Measurements from ENCODE around the gene HEBP2.

The HEBP2 gene

GRCh38 chr6:138397128-138398122 is 6.6 kb upstream of the HEBP2 start:
- DNase-seq: no peak

DNA sequence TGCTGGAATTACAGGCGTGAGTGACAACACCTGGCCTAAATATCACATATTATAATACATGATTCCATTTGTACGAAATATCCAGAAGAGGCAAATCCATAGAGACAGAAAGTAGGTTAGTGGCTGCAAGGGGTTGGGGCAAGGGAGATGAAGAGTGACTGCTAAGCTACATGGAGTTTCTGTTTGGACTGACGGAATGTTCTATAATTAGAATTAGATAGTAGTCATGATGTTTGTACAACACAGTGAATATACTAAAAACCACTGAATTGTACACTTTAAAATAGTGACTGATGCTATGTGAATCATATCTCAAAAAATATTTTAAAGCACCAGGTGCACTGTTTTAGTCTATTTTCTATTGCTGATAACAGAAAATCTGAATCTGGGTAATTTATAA is 3.7 kb upstream of the HEBP2 start:
- no peak for DNase-seq

DNA sequence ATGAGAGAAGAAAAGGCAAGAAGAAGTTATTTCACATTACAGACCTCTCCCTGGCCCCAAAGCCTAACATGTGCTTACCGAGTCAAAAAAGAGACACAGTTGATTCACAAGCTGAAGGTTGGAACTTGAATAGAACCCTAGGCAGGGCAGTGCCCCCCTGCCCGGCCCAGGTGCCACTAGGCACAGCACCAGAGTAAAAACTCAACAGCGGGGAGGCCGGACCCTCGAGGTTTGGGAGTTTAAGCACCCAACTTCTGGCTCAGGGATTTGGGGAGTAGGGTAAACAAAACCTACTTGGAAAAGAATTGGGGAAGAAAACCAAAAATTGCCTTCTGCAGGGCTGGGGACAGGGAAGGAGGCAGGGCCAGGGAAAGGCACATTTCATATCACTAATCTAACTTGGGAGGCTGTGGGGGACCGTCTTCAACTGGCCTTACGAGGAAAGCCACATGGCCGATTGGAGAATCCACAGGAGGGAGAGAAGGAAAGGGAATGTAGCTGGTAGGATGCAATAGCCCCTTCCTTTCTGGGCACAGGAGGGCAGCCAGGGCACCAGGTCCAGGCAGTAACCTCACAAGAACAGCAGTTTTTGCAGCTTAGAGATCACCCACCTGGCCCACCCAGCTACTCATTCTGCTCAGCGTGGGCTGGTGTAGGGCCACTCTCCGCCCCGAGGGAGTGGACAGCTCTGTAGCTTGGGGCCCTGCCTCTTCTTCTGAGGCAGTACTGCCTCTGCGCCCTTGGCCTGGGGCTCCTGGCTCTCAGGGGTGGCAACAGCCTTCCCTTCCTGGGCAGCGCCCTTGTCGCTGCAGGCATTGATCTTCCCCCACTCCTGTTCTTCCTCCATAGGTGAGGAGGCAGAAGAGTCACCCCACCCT is 1.8 kb upstream of the HEBP2 start:
- no peak for DNase-seq

DNA sequence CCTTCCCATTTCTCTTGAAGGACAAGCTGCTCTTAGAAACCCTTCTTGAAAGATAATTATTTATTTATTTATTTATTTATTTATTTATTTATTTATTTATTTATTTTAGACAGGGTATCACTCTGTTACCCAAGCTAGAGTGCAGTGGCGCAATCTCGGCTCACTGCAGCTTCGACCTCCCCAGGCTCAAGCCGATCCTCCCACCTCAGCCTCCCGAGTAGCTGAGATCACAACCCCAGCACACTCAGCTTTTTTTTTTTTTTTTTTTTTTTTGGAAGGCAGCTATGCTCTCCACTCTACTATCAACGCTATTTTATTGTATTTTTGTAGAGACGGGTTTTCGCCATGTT is 1.2 kb upstream of the HEBP2 start:
- DNase-seq: no peak

GRCh38 chr6:138403324-138403800 is 661 bp upstream of the HEBP2 start:
- no peak for DNase-seq

DNA sequence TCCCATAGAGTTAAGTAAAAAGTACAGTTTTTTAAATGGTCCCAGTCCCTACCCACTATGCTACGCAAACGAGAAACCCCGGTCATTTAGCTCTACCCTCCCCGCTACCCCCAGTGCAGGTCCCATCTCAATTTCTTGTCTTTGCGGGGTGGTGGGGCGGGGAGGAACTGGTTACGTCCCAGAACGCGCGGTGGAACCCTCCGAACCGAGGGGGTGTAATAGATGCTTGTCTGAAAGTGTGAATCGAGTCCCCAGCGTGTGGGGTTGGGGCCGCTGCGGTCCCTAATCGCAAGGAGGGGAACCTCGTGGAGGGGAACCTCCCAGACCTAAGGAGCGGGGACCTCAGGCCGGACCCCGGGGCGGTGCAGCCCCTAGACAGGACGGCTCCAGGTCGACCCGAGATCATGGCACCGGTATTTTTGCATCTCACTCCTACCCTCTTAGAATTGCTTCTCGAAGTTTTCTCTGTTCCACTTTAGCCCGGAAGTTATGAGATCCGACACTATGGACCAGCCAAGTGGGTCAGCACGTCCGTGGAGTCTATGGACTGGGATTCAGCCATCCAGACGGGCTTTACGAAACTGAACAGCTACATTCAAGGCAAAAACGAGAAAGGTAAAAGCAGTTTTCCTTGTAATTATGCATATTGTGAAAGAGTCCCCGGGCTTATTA is 779 bp downstream of the HEBP2 start:
- no peak for DNase-seq

DNA sequence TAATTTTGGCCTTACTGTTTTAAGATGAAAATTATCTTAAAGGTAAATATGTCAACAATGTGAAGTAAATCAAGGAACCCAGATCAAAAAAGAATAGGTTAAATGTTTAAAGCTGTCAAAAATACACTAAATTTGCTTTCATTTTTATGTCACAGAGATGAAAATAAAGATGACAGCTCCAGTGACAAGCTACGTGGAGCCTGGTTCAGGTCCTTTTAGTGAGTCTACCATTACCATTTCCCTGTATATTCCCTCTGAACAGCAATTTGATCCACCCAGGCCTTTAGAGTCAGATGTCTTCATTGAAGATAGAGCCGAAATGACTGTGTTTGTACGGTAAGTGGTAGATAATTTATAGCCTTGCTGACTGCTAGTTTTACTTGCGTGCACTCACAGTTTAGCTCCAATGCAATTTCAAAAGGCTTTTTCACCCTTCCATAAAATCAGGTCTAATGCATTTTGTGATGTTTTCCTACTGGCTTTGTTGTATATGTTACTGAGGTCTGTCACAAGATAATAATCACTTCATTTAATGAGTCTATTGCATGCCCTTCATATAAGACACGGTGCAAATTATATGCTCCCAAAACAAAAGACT is 1.9 kb downstream of the HEBP2 start:
- no peak for DNase-seq

- DNase-seq: no peak
These were observed 2.4 kb downstream of the HEBP2 start for GRCh38 chr6:138406443-138406842.

DNA sequence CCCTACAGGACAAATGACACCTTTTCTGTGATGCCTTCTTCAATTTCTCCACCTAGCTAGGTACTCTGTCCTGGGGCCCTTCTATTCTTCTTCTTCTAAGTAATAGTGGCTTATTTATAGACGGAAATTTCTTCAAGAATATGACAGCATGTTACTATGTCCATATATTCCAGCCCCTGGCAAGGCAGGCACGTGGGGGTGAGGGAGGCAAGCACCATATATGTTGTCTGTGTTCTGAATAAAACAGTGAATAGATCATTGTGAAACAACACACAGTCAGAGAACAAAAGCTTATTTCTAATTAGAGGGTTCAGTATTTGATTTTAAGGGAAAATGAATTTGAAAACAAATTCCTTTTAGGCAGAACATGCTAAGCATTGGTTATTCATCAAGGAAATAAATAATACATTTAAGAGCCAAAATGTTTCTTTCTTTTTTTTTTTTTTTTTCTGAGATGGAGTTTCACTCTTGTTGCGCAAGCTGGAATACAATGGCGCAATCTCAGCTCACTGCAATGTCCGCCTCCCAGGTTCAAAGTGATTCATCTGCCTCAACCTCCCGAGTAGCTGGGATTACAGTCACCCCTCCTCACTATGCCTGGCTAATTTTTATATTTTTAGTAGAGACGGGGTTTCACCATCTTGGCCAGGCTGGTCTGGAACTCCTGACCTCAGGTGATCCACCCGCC is 6.2 kb downstream of the HEBP2 start:
- DNase-seq: no peak

DNA sequence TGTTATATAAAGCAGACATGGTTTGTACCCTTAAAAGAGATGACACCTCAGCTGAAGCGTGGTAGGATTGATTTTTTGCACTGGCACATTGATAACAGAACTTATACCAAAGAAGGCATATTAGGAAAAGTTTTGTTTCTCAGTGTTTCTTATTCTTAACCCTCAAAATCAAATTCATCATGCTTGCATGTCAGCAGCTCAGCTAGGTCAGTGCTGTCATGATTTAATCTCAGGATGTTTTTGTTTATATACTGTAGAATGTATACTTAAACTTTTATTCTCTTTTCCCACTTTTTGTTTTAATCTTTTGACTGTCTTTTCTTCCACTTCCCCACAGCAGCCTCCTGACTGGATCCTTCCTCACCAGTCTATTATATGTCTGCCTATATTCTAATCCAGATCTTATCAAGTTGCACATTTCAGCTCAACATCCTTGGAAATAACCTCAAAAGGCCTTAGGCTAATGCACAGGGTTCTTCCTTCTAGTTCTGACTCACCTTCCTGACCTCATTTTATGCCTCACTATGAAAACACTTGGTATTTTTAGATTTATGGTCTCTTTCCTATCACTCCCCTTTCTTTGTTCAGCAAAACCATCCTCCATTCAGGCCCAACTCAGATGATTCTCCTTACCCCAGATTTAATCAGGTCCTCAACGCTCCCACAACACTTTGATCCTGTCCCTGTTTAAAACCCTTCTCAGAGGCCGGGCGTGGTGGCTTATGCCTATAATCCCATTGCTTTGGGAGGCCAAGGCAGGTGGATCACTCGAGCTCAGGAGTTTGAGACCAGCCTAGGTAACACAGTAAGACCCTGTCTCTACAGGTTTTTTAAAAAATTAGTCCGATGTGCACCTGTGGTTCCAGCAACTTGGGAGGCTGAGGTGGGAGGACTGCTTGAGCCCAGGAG is 7.2 kb downstream of the HEBP2 start:
- no peak for DNase-seq

- no peak for DNase-seq
These were observed 11.1 kb downstream of the HEBP2 start for GRCh38 chr6:138415125-138415524.

- no peak for DNase-seq
These were observed 12.2 kb downstream of the HEBP2 start for GRCh38 chr6:138416206-138416605.

DNA sequence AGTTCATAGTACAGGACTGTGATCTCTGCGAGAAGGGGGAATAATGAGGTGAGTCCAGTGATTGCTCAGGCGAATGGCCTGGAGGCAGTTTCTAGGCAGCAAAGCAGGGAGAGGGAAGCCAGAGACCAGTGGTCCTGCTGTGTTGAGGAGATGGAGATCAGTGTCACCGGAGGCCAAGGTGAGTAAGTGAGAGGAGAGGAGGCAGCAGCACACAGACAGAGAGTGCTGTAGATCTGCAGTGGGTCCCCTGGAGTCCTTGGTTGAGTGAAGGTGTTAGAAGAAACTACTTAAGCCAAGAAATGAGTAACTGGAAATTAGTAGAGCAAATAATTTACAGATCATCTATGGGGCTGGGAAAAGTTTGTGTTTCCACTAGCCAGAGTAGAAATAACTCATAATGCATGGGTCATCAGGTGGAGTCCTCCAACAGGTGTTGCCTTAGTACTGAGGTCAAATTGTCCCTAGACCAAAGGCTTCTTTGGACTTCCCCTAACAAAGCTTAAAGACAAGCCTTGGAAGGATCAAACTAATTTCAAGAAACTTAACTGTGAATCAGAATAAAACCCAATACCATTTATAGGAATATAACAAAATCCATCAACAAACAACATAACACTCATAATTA is 13.6 kb downstream of the HEBP2 start:
- DNase-seq: no peak

- DNase-seq: no peak
These were observed 14.2 kb downstream of the HEBP2 start for GRCh38 chr6:138418118-138418742.

DNA sequence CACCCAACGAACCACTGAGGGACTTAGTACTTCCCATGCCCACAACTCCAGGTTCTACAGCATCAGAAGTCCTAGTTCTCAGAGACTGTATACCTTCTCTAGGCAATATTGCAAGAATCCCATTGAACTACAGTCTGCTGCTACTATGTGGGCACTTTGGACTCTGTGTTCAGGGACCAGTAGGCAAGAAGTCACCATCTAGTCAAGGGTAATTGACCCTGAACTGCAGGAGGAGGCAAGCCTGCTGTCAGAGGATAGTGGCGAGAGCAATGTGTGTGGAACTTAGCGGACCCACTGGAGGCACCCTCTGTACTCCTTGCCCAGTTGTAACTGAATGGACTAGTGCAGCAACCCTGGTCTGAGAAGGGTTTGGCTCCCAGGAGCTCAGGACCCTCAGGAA is 15.7 kb downstream of the HEBP2 start:
- no peak for DNase-seq

DNA sequence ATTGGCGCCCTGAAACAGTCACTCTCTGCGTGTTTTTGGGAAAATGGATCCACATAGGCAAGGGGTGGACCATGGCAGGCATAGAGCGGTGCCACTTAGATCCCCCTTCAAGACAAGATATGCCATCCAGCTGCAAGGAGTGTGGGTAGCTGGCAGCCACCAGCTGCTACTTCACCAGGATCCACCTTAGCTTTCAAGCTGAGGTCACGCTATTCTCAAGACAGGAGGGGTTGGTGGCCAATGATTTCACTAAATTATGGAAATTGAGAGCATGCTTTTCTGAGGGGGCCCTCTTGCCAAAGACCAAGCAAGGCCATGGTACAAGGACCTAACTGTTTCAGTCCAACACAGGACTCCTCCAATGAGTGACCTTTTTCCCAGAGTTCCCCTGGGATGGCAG is 16.3 kb downstream of the HEBP2 start:
- DNase-seq: no peak

GRCh38 chr6:138421089-138421488 is 17.1 kb downstream of the HEBP2 start:
- DNase-seq: no peak

DNA sequence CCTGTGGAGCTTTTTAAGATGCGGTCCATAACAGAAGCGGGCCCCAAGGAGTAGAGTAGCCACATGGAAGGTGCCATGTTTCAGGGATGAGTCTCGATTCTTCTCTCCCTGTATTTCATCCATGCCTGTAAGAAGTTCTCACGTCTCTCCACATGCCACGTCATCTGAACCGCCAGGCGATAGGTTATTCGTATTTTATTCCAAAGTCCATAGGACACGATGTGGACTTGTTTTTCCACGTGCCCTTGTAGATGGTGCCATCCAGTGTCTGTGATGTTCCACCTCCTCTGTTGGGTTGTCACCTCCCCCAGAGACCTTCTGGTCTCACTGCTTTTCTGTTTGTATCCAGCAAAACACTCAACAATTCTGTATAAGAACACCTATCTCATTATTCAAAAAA is 17.6 kb downstream of the HEBP2 start:
- DNase-seq: no peak

- DNase-seq: no peak
These were observed 18.8 kb downstream of the HEBP2 start for GRCh38 chr6:138422861-138423260.

All from NCI-H774 (cell line).